Measurements from ENCODE around the gene MCF2L2.
"Not testable (repeated sequence)": the region's sequence is repeated elsewhere in the genome, so short reads cannot be mapped to it uniquely, and the experiment has no call there.

MCF2L2 gene

GRCh38 chr3:183443395-183444385 lies 15.3 kb upstream of the MCF2L2 start:
- no peak for DNase-seq

- DNase-seq: no peak
Measured at GRCh38 chr3:183442994-183443393, 14.6 kb upstream of the MCF2L2 start.

DNA sequence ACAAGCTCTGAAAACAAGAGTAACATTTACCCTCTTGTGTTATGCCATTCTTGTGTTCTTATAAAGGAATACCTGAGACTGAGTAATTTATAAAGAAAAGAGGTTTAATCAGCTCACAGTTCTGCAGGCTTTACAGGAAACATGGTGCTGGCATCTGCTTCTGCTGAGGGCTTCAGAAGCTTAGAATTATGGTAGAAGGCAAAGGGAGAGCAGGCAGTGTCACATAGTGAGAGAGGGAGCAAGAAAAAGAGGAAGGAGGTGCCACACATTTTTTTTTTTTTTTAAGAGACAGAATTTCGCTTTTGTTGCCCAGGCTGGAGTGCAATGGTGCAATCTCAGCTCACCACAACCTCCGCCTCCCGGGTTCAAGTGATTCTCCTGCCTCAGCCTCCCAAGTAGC lies 12.1 kb upstream of the MCF2L2 start:
- not testable (repeated sequence) for DNase-seq

DNA sequence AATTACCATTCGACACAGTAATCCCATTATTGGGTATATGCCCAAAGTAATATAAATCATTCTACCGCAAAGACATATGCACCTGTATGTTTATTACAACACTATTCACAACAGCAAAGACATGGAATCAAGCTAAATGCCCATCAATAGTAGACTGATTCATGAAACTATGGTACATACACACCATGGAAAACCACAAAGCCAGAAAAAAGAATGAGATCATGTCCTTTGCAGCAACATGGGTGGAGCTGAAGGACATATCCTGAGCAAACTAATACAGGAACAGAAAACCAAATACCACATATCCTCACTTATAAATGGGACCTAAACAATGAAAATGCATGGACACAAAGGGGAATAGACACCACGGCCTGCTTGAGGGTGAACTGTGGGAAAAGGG lies 11.1 kb upstream of the MCF2L2 start:
- DNase-seq: no peak

DNA sequence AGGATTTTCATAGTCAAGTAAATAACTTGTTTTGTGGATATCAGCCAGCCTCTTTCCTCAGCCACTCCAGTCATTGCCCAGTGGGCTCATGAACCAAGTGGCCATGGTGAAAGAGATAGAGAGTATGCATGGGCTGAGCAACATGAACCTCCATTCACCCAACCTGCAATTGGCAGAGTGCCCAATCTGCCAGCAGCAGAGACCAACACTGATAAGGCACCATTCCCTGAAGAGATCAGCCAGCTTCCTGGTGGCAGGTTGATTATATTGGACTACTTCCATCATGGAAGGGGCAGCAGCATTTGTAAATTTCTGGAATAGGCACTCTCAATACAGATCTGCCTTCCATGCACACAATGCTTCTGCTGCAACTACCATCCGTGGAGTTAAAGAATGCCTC lies 10.3 kb upstream of the MCF2L2 start:
- no peak for DNase-seq

DNA sequence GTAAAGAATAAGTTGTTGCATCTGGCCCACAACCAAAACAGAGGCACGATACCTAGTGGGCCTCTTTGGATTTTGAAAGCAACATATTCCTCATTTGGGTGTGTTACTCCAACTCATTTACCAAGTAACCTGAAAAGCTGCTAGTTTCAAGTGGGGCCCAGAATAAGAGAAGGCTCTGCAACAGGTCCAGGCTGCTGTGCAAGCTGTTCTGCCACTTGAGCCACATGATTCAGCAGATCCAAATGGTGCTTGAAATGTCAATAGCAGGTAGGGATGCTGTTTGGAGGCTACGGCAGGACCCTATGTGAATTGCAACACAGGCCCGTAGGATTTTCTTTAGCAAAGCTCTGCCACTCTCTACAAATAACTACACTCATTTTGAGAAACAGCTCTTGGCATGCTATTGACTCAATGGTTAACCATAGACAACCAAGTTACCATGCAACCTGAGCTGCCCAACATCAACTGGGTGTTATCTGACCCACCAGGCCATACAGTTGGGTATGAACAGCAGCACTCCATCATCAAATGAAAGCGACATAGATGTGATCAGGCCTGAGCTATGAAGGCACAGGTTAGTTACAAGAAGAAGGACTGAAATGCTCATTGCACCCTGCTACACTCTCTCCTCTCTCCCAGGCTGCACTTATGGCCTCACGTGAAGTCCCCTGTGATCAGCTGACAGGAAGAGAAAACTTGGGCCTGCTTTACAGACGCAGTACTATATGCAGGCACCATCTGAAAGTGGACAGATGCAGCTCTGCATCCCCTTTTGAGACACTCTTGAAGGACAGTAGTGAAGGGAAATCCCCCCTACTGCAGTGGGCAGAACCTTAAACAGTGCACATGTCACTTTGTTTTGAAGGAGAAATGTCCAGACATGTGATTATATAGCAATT lies 9.5 kb upstream of the MCF2L2 start:
- DNase-seq: no peak

DNA sequence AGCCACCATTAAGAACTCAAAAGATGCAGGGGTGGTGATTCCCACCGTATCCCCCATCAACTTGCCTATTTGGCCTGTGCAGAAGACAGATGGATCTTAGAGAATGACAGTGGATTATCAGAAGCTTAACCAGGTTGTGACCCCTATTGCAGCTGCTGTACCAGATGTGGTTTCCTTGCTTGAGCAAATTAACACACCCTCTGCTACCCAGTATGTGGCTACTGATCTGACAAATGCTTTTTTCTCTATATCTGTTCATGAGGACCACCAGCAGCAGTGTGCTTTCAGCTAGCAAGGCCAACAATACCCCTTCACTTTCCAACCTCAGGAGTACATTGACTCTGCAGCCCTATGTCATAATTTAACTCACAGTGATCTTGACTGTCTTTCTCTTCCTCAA lies 8.6 kb upstream of the MCF2L2 start:
- DNase-seq: no peak

- DNase-seq: no peak
Measured at GRCh38 chr3:183435661-183436060, 7.2 kb upstream of the MCF2L2 start.

DNA sequence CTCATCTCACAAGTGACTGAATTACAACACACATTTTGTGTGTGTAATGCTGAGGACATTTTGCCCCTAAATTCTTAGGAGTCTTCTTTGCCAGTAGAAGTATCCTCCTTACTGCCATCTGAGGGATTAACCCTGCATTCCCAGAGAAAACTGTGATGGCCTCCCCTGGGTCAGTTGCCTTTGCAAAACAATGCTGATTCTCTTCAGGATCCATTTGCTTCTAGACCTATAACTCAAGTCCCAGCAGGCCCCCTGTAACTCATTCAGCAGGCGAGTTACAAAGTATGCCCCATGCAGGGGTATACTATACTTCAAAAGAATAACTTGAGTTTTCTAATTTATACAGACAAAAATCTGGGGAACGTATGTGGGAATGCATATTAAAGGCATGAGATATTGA lies 6.6 kb upstream of the MCF2L2 start:
- no peak for DNase-seq

- DNase-seq: no peak
Measured at GRCh38 chr3:183434503-183434902, 6.1 kb upstream of the MCF2L2 start.

GRCh38 chr3:183430325-183430957 lies 2.0 kb upstream of the MCF2L2 start:
- no peak for DNase-seq

- peak; percentile 20 for DNase-seq
Measured at GRCh38 chr3:183427876-183428446, 458 bp downstream of the MCF2L2 start.

- no peak for DNase-seq
Measured at GRCh38 chr3:183427196-183427875, 1.1 kb downstream of the MCF2L2 start.

DNA sequence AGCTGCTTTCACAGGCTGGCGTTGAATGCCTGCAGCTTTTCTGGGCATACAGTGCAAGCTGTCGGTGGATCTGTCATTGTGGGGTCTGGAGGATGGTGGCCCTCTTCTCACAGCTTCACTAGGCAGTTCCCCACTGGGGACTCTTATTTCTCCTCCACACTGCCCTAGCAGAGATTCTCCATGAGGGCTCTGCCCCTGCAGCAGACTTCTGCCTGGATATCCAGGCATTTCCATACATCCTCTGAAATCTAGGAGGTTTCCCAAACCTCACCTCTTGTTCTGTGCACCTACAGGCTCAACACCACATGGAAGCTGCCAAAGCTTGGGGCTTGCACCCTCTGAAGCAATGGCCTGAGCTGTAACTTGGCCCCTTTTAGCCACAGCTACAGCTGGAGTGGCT lies 9.6 kb downstream of the MCF2L2 start:
- DNase-seq: not testable (repeated sequence)

- DNase-seq: no peak
Measured at GRCh38 chr3:183411216-183411922, 17.1 kb downstream of the MCF2L2 start.

GRCh38 chr3:183410759-183411158 lies 17.7 kb downstream of the MCF2L2 start:
- no peak for DNase-seq

GRCh38 chr3:183410280-183410679 lies 18.1 kb downstream of the MCF2L2 start:
- DNase-seq: no peak

- DNase-seq: no peak
Measured at GRCh38 chr3:183409219-183409618, 19.2 kb downstream of the MCF2L2 start.

GRCh38 chr3:183401678-183402077 lies 26.7 kb downstream of the MCF2L2 start:
- no peak for DNase-seq

DNA sequence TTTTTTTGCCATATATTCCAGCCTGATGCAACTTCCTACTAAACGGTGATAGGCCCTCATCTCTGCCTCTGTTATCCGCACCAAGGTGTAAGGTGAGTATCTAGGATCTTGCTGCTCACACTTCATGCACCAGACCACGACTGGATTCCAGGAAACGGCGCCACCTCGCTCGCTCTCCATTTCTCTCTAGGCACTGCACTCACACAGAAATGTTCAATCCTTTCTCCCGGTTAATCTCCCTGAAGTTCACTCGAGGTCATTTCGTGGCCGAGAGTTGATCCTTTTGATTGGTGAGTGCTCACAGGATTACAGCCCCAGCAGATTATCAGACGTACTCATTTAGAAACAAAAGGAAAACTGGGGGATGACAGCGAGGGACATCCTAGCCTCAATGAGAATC lies 28.1 kb downstream of the MCF2L2 start:
- DNase-seq: no peak

DNA sequence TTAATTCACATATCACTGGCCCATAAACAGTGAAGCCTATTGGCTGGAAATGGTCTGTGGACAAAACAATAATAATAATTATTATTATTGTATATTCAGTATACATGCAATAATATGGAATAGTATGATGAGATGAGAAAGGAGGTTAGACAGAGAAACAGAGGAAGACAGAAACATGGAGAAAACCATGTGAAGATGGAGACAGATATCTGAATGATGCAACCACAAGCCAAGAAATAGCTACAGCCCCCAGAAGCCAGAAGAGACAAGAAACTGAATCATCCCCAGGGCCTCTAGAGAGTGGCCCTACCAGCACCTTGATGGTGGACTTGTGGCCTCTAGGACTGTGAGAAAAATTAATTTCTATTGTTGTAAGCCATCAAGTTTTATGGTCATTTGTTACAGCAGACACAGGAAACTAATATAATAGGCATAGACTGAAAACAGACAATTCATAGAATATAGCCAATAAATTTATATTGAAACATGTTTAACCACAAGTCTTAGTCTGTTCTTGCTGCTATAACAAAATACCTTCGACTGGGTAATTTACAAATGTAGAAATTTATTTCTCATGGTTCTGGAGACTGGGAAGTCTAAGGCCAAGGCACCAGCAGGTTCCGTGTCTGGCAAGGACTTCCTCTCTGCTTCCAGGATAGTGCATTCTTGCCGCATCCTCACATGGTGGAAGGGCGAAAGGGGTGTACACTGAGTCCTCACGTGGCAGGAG lies 31.6 kb downstream of the MCF2L2 start:
- no peak for DNase-seq

Measured in T-helper 9 cell (primary cell).